Glutamatergic neuron (in vitro differentiated cells): Measurements from ENCODE around the gene HTRA2. TPM values are rescaled to one million over a fixed set of nuclear protein-coding genes. Genes with fewer than 3 reads are reported as not detected.

Experiments used
- DNase-seq: peaks from one replicate; pipeline ENCODE4 v3.0.0; 2022
- H3K27ac Mint-ChIP-seq: one replicate; pipeline ENCODE4 v1.8.0; 2020; ENCODE audit warnings: mild to moderate bottlenecking, mixed read lengths, inconsistent platforms; ENCODE audit not compliant: unreplicated experiment
- H3K27me3 Mint-ChIP-seq: one replicate; pipeline ENCODE4 v1.8.0; 2020; ENCODE audit warnings: mild to moderate bottlenecking, moderate library complexity, mixed read lengths, inconsistent platforms; ENCODE audit not compliant: unreplicated experiment
- H3K36me3 Mint-ChIP-seq: one replicate; pipeline ENCODE4 v1.8.0; 2020; ENCODE audit warnings: mild to moderate bottlenecking, mixed read lengths, inconsistent platforms; ENCODE audit not compliant: unreplicated experiment
- H3K4me1 Mint-ChIP-seq: one replicate; pipeline ENCODE4 v1.8.0; 2020; ENCODE audit warnings: mild to moderate bottlenecking, low read depth, mixed read lengths, inconsistent platforms; ENCODE audit not compliant: unreplicated experiment
- H3K4me3 Mint-ChIP-seq: one replicate; pipeline ENCODE4 v1.8.0; 2020; ENCODE audit warnings: mild to moderate bottlenecking, mixed read lengths, inconsistent platforms; ENCODE audit not compliant: unreplicated experiment
- H3K9me3 Mint-ChIP-seq: one replicate; pipeline ENCODE4 v1.8.0; 2020; ENCODE audit warnings: mild to moderate bottlenecking, moderate library complexity, mixed read lengths, inconsistent platforms; ENCODE audit not compliant: unreplicated experiment
- CTCF ChIP-seq: fragments of 200-600 bp; sonication (generic); IDR thresholded peaks from one replicate; pipeline ENCODE4 v1.5.0; 2021; ENCODE audit not compliant: partially characterized antibody, unreplicated experiment
- total RNA-seq: library from RNA; stranded (reverse); fragmentation: NEBNext Ultra II Directional; extraction: Animal tissue kit (Norgen Biotek cat#: 25700); gene quantifications from one replicate; pipeline ENCODE4 v1.2.1, GENCODE V29; 2021; ENCODE audit not compliant: unreplicated experiment

Gene HTRA2
- total RNA-seq, 1 donor from 2014 or later, result 46.7 TPM

- DNase-seq, result no peak
- Mint-ChIP-seq H3K27ac (no peak overlapping the region), H3K9me3 (peaks cover 3% of the 10 kb centered on the region), H3K36me3 (no peaks in the 10 kb centered on the region), H3K4me3 (peak overlapping the region; percentile 3), H3K4me1 (peaks cover 13% of the 10 kb centered on the region), H3K27me3 (no peaks in the 10 kb centered on the region)
- no peak for TF ChIP-seq CTCF
Measured at GRCh38 chr2:74576211-74576862, 46.6 kb downstream of the HTRA2 start.

GRCh38 chr2:74576863-74577229 is 47.1 kb downstream of the HTRA2 start:
- H3K27me3 Mint-ChIP-seq, result no peaks in the 10 kb centered on the region
- no peak for TF ChIP-seq CTCF
- no peak overlapping the region for H3K4me3 Mint-ChIP-seq
- no peak for DNase-seq
- H3K36me3 Mint-ChIP-seq, result no peaks in the 10 kb centered on the region
- H3K27ac Mint-ChIP-seq, result no peak overlapping the region
- peaks cover 3% of the 10 kb centered on the region for H3K9me3 Mint-ChIP-seq
- peaks cover 13% of the 10 kb centered on the region for H3K4me1 Mint-ChIP-seq

- Mint-ChIP-seq H3K36me3 (no peaks in the 10 kb centered on the region), H3K4me3 (no peak overlapping the region), H3K9me3 (peaks cover 3% of the 10 kb centered on the region), H3K27ac (no peak overlapping the region), H3K27me3 (no peaks in the 10 kb centered on the region), H3K4me1 (peaks cover 13% of the 10 kb centered on the region)
- TF ChIP-seq CTCF, result no peak
- DNase-seq, result no peak
Measured at GRCh38 chr2:74577448-74577847, 47.7 kb downstream of the HTRA2 start.

- H3K9me3 Mint-ChIP-seq, result peaks cover 3% of the 10 kb centered on the region
- no peak overlapping the region for H3K27ac Mint-ChIP-seq
- no peak for TF ChIP-seq CTCF
- H3K4me3 Mint-ChIP-seq, result no peak overlapping the region
- peaks cover 3% of the 10 kb centered on the region for H3K27me3 Mint-ChIP-seq
- H3K4me1 Mint-ChIP-seq, result peaks cover 13% of the 10 kb centered on the region
- no peaks in the 10 kb centered on the region for H3K36me3 Mint-ChIP-seq
- no peak for DNase-seq
Measured at GRCh38 chr2:74578408-74578807, 48.7 kb downstream of the HTRA2 start.

GRCh38 chr2:74581463-74581862 is 51.7 kb downstream of the HTRA2 start:
- H3K27me3 Mint-ChIP-seq, result peaks cover 3% of the 10 kb centered on the region
- H3K9me3 Mint-ChIP-seq, result peaks cover 3% of the 10 kb centered on the region
- peaks cover 3% of the 10 kb centered on the region for H3K4me1 Mint-ChIP-seq
- no peak overlapping the region for H3K4me3 Mint-ChIP-seq
- DNase-seq, result no peak
- H3K36me3 Mint-ChIP-seq, result no peaks in the 10 kb centered on the region
- H3K27ac Mint-ChIP-seq, result no peak overlapping the region
- TF ChIP-seq CTCF, result no peak
